HG03571 (cell line): ENCODE measurements around the gene CDK9.
A peak's percentile ranks its signal among the peaks of the same experiment; 100 is the strongest.
"Not testable (repeated sequence)": the region's sequence is repeated elsewhere in the genome, so short reads cannot be mapped to it uniquely, and the experiment has no call there.

ENCODE experiments used
- ATAC-seq: cut with Tn5 transposase; IDR thresholded peaks from one replicate; pipeline ENCODE4 v1.9.1; 2021; ENCODE audit not compliant: unreplicated experiment

Gene CDK9

GRCh38 chr9:127779136-127779981, 6.5 kb upstream of the CDK9 start:
- ATAC-seq = no peak

- no peak for ATAC-seq
These were observed 5.5 kb upstream of the CDK9 start for GRCh38 chr9:127780126-127780885.

GRCh38 chr9:127780909-127781308, 4.9 kb upstream of the CDK9 start:
- not testable (repeated sequence) for ATAC-seq

GRCh38 chr9:127781806-127782205, 4.0 kb upstream of the CDK9 start:
- ATAC-seq = no peak

GRCh38 chr9:127783111-127784008, 2.5 kb upstream of the CDK9 start:
- no peak for ATAC-seq

- ATAC-seq = peak; percentile 42
These were observed 556 bp upstream of the CDK9 start for GRCh38 chr9:127785023-127785932.

GRCh38 chr9:127786773-127787104, 905 bp downstream of the CDK9 start:
- no peak for ATAC-seq

- ATAC-seq = no peak
These were observed 2.6 kb downstream of the CDK9 start for GRCh38 chr9:127788337-127789011.

GRCh38 chr9:127789179-127789578, 3.3 kb downstream of the CDK9 start:
- ATAC-seq = no peak

- no peak for ATAC-seq
These were observed 4.4 kb downstream of the CDK9 start for GRCh38 chr9:127790094-127790855.

- no peak for ATAC-seq
These were observed 5.3 kb downstream of the CDK9 start for GRCh38 chr9:127791085-127791484.

GRCh38 chr9:127792417-127793031, 6.7 kb downstream of the CDK9 start:
- ATAC-seq = no peak

- no peak for ATAC-seq
These were observed 7.4 kb downstream of the CDK9 start for GRCh38 chr9:127793093-127793708.

GRCh38 chr9:127794001-127794791, 8.4 kb downstream of the CDK9 start:
- no peak for ATAC-seq

- ATAC-seq = no peak
These were observed 10.5 kb downstream of the CDK9 start for GRCh38 chr9:127796225-127796813.

GRCh38 chr9:127796852-127797370, 11.1 kb downstream of the CDK9 start:
- ATAC-seq = no peak
